Endodermal cell (in vitro differentiated cells): ENCODE measurements around the gene SRD5A3. TPM values are rescaled to one million over a fixed set of nuclear protein-coding genes. Genes with fewer than 3 reads are reported as not detected.

Experiments
- DNase-seq: peaks from one replicate; pipeline ENCODE4 v3.0.0-alpha.2; 2017
- H3K27ac ChIP-seq: 2 replicates; pipeline ENCODE4 v1.5.1; 2013; ENCODE audit warnings: mild to moderate bottlenecking, low read depth, low read length, moderate library complexity
- H3K27me3 ChIP-seq: 2 replicates; pipeline ENCODE4 v1.6.1; 2013; ENCODE audit warnings: mild to moderate bottlenecking, low read length, moderate library complexity; ENCODE audit not compliant: insufficient read depth, control insufficient read depth, poor library complexity, severe bottlenecking
- H3K36me3 ChIP-seq: 2 replicates; pipeline ENCODE4 v1.7.0; 2013; ENCODE audit warnings: mild to moderate bottlenecking, low read length, moderate library complexity; ENCODE audit not compliant: control insufficient read depth, insufficient read depth
- H3K4me1 ChIP-seq: one replicate; pipeline ENCODE4 v1.7.0; 2013; ENCODE audit warnings: low read length; ENCODE audit not compliant: control insufficient read depth, insufficient read depth
- H3K4me3 ChIP-seq: 2 replicates; pipeline ENCODE4 v1.5.1; 2013; ENCODE audit warnings: mild to moderate bottlenecking, low read length, moderate library complexity
- H3K9ac ChIP-seq: 2 replicates; pipeline ENCODE4 v1.6.1; 2013; ENCODE audit warnings: mild to moderate bottlenecking, low read length, moderate library complexity; ENCODE audit not compliant: poor library complexity, severe bottlenecking; ENCODE audit errors: extremely low read depth
- H3K9me3 ChIP-seq: 2 replicates; pipeline ENCODE4 v1.6.1; 2013; ENCODE audit warnings: mild to moderate bottlenecking, low read length, moderate library complexity; ENCODE audit not compliant: control insufficient read depth
- H3K27ac Mint-ChIP-seq: 2 replicates; pipeline ENCODE4 v1.8.0; 2020; ENCODE audit warnings: mixed read lengths
- H3K27me3 Mint-ChIP-seq: 2 replicates; pipeline ENCODE4 v1.8.0; 2021; ENCODE audit warnings: mild to moderate bottlenecking, mixed read lengths; ENCODE audit not compliant: insufficient read depth
- H3K36me3 Mint-ChIP-seq: 2 replicates; pipeline ENCODE4 v1.8.0; 2020; ENCODE audit warnings: low read depth, mixed read lengths
- H3K4me1 Mint-ChIP-seq: 2 replicates; pipeline ENCODE4 v1.8.0; 2020; ENCODE audit warnings: mixed read lengths
- H3K4me3 Mint-ChIP-seq: 2 replicates; pipeline ENCODE4 v1.8.0; 2020; ENCODE audit warnings: mild to moderate bottlenecking, moderate library complexity, mixed read lengths
- H3K9me3 Mint-ChIP-seq: 2 replicates; pipeline ENCODE4 v1.8.0; 2020; ENCODE audit warnings: mild to moderate bottlenecking, mixed read lengths
- CTCF ChIP-seq: fragments of 200-600 bp; sonication (generic); conservative IDR thresholded peaks from 2 replicates; pipeline ENCODE4 v1.5.0; 2021; ENCODE audit warnings: antibody characterized with exemption, mild to moderate bottlenecking
- WGBS, 2 experiments: methylation state at CpG; one replicate each; pipeline versions ENCODE4 v1.1.5 to v1.1.7; 2013; ENCODE audit warnings: missing lambda C conversion rate in 2 of 2, mixed read lengths in 1 of 2; ENCODE audit not compliant: insufficient coverage in 1 of 2, insufficient read length in 1 of 2; 5-methylcytosine and 5-hydroxymethylcytosine counted together
- total RNA-seq, 2 donors: library from RNA; stranded (reverse); fragmentation: NEBNext Ultra II Directional in 1 of 2; extraction: Animal tissue kit (Norgen Biotek cat#: 25700) in 1 of 2; gene quantifications; 2 replicates in 1 of 2; 3 replicates in 1 of 2; pipeline ENCODE4 v1.2.1, GENCODE V29; 2021

The SRD5A3 gene
- total RNA-seq, 2 donors from 2014 or later: 34.5 to 37.1 TPM

- Mint-ChIP-seq H3K27me3 (peaks cover 2% of the 10 kb centered on the region), H3K27ac (no peak overlapping the region), H3K36me3 (no peaks in the 10 kb centered on the region), H3K4me1 (no peaks in the 10 kb centered on the region), H3K4me3 (no peak overlapping the region), H3K9me3 (peaks cover 13% of the 10 kb centered on the region)
- H3K27ac ChIP-seq: no peak overlapping the region
- H3K4me1 ChIP-seq: no peaks in the 10 kb centered on the region
- WGBS, 2 experiments: 91% methylated on average over 3 of the region's 3 CpGs; no CpG with 5 or more reads in 1 of the 2 experiments
- no peak overlapping the region for H3K4me3 ChIP-seq
- TF ChIP-seq CTCF: no peak
- H3K36me3 ChIP-seq: no peaks in the 10 kb centered on the region
- no peak for DNase-seq
- no peaks in the 10 kb centered on the region for H3K9me3 ChIP-seq
- no peaks in the 10 kb centered on the region for H3K27me3 ChIP-seq
- no peak overlapping the region for H3K9ac ChIP-seq
Observed at GRCh38 chr4:55304303-55304702, 41.7 kb upstream of the SRD5A3 start.

GRCh38 chr4:55308071-55308470, 38.0 kb upstream of the SRD5A3 start:
- H3K9me3 Mint-ChIP-seq: no peaks in the 10 kb centered on the region
- no peaks in the 10 kb centered on the region for H3K36me3 Mint-ChIP-seq
- H3K27me3 Mint-ChIP-seq: no peaks in the 10 kb centered on the region
- H3K4me1 ChIP-seq: no peaks in the 10 kb centered on the region
- no peak overlapping the region for H3K4me3 ChIP-seq
- WGBS, 2 experiments: 98 to 100% methylated on average over 2 of the region's 2 CpGs
- no peak for TF ChIP-seq CTCF
- no peaks in the 10 kb centered on the region for H3K9me3 ChIP-seq
- no peak overlapping the region for H3K9ac ChIP-seq
- H3K27ac ChIP-seq: no peak overlapping the region
- no peaks in the 10 kb centered on the region for H3K27me3 ChIP-seq
- no peak overlapping the region for H3K27ac Mint-ChIP-seq
- H3K4me1 Mint-ChIP-seq: no peaks in the 10 kb centered on the region
- H3K36me3 ChIP-seq: no peaks in the 10 kb centered on the region
- H3K4me3 Mint-ChIP-seq: no peak overlapping the region
- DNase-seq: no peak

- TF ChIP-seq CTCF: no peak
- WGBS, 2 experiments: 80 to 94% methylated on average over 1 to 4 of the region's 5 CpGs
- no peak overlapping the region for H3K27ac ChIP-seq
- H3K4me1 ChIP-seq: no peaks in the 10 kb centered on the region
- H3K4me1 Mint-ChIP-seq: peaks cover 5% of the 10 kb centered on the region
- no peaks in the 10 kb centered on the region for H3K27me3 Mint-ChIP-seq
- no peak overlapping the region for H3K27ac Mint-ChIP-seq
- no peak overlapping the region for H3K4me3 Mint-ChIP-seq
- no peaks in the 10 kb centered on the region for H3K36me3 Mint-ChIP-seq
- no peaks in the 10 kb centered on the region for H3K9me3 ChIP-seq
- no peaks in the 10 kb centered on the region for H3K27me3 ChIP-seq
- DNase-seq: no peak
- H3K9me3 Mint-ChIP-seq: no peaks in the 10 kb centered on the region
- no peaks in the 10 kb centered on the region for H3K36me3 ChIP-seq
- no peak overlapping the region for H3K4me3 ChIP-seq
- no peak overlapping the region for H3K9ac ChIP-seq
Observed at GRCh38 chr4:55311792-55312488, 34.1 kb upstream of the SRD5A3 start.
